ENCODE measurements around the gene SPPL2B.

DNA sequence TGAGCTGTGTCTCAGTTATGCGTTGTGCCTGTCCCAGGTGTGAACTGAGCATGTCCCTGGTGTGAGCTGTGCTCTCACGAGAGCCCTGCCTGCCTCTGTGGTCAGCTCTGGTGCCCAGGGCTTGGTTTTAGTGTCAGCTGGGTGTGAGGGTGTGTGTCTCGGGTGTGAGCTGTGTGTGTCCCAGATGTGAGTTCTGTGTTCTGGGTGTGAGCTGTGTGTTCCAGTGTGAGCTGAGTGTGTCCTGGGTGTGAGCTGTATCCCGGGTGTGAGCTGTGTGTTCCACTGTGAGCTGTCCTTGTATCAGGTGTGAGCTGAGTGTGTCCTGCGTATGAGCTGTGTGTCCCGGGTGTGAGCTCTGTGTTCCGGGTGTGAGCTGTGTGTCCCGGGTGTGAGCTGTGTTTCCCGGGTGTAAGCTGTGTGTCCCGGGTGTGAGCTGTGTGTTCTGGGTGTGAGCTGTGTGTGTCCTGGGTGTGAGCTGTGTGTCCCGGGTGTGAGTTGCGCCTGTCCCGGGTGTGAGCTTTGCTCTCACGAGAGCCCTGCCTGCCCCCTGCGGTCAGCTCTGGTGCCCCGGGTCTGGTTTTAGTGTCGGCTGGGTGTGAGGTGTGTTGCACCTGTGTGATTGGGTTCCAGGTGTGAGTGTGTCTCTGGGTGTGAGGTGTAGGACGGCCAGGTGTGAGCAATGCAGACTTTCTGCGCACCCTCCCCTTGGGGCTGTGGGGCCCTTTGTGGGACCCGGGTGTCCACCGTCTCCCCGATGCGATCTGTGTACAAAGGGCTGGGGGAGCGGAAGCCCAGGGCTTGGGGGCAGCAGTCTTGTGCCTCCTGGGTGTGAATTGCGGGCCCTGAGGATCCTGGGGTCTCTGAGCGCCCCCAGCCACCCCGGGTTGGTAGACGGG lies 39.4 kb upstream of the SPPL2B start:
- TF ChIP-seq POLR2A (IDR thresholded peaks at IDR 0.05) = no peak
- TF ChIP-seq, protein P1, sequence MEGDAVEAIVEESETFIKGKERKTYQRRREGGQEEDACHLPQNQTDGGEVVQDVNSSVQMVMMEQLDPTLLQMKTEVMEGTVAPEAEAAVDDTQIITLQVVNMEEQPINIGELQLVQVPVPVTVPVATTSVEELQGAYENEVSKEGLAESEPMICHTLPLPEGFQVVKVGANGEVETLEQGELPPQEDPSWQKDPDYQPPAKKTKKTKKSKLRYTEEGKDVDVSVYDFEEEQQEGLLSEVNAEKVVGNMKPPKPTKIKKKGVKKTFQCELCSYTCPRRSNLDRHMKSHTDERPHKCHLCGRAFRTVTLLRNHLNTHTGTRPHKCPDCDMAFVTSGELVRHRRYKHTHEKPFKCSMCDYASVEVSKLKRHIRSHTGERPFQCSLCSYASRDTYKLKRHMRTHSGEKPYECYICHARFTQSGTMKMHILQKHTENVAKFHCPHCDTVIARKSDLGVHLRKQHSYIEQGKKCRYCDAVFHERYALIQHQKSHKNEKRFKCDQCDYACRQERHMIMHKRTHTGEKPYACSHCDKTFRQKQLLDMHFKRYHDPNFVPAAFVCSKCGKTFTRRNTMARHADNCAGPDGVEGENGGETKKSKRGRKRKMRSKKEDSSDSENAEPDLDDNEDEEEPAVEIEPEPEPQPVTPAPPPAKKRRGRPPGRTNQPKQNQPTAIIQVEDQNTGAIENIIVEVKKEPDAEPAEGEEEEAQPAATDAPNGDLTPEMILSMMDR (IDR thresholded peaks at IDR 0.05) = no peak
